GM18907 (cell line): Measurements from ENCODE around the gene TYRO3.
A peak's percentile ranks its signal among the peaks of the same experiment; 100 is the strongest.
"Not testable (repeated sequence)": the region's sequence is repeated elsewhere in the genome, so short reads cannot be mapped to it uniquely, and the experiment has no call there.

Experiments
- ATAC-seq: cut with Tn5 transposase; IDR thresholded peaks from one replicate; pipeline ENCODE4 v1.9.1; 2021; ENCODE audit warnings: mild to moderate bottlenecking, moderate library complexity; ENCODE audit not compliant: unreplicated experiment

TYRO3 gene

GRCh38 chr15:41553731-41554130 is 5.3 kb upstream of the TYRO3 start:
- no peak for ATAC-seq

GRCh38 chr15:41554343-41554742 is 4.7 kb upstream of the TYRO3 start:
- no peak for ATAC-seq

- ATAC-seq = no peak
These were observed 4.1 kb upstream of the TYRO3 start for GRCh38 chr15:41554915-41555314.

- no peak for ATAC-seq
These were observed 2.3 kb upstream of the TYRO3 start for GRCh38 chr15:41556677-41557076.

GRCh38 chr15:41557673-41558399 is 1.2 kb upstream of the TYRO3 start:
- ATAC-seq = peak; percentile 59

- no peak for ATAC-seq
These were observed 299 bp downstream of the TYRO3 start for GRCh38 chr15:41559239-41559782.

- no peak for ATAC-seq
These were observed 1.5 kb downstream of the TYRO3 start for GRCh38 chr15:41560572-41560874.

- no peak for ATAC-seq
These were observed 2.2 kb downstream of the TYRO3 start for GRCh38 chr15:41561104-41561776.

- ATAC-seq = no peak
These were observed 2.7 kb downstream of the TYRO3 start for GRCh38 chr15:41561777-41562145.

GRCh38 chr15:41562244-41562643 is 3.2 kb downstream of the TYRO3 start:
- ATAC-seq = no peak

- ATAC-seq = no peak
These were observed 3.8 kb downstream of the TYRO3 start for GRCh38 chr15:41562784-41563198.

- ATAC-seq = no peak
These were observed 5.4 kb downstream of the TYRO3 start for GRCh38 chr15:41564286-41564959.

- no peak for ATAC-seq
These were observed 6.0 kb downstream of the TYRO3 start for GRCh38 chr15:41564960-41565502.

GRCh38 chr15:41565702-41566101 is 6.7 kb downstream of the TYRO3 start:
- no peak for ATAC-seq

GRCh38 chr15:41566121-41566885 is 7.3 kb downstream of the TYRO3 start:
- ATAC-seq = no peak

GRCh38 chr15:41567261-41567660 is 8.2 kb downstream of the TYRO3 start:
- ATAC-seq = no peak

GRCh38 chr15:41567862-41568261 is 8.8 kb downstream of the TYRO3 start:
- no peak for ATAC-seq

- ATAC-seq = no peak
These were observed 9.5 kb downstream of the TYRO3 start for GRCh38 chr15:41568350-41569017.

- ATAC-seq = not testable (repeated sequence)
These were observed 10.2 kb downstream of the TYRO3 start for GRCh38 chr15:41569232-41569631.

GRCh38 chr15:41570764-41571163 is 11.8 kb downstream of the TYRO3 start:
- ATAC-seq = no peak
